Smooth muscle cell (in vitro differentiated cells): ENCODE results near the gene DPCD. TPM values are rescaled to one million over a fixed set of nuclear protein-coding genes. Genes with fewer than 3 reads are reported as not detected.
"Not testable (repeated sequence)": the region's sequence is repeated elsewhere in the genome, so short reads cannot be mapped to it uniquely, and the experiment has no call there.

Experiments used
- DNase-seq: peaks from one replicate; lab custom pipeline; 2025; ENCODE audit not compliant: unreplicated experiment; lab: John Stamatoyannopoulos, UW
- H2AFZ ChIP-seq: fragments of 200-600 bp; sonication (generic); 2 replicates; pipeline ENCODE4 v1.6.0; 2016; ENCODE audit warnings: antibody characterized with exemption, low read depth, mild to moderate bottlenecking
- H3F3A ChIP-seq: fragments of 200-600 bp; sonication (generic); 2 replicates; pipeline ENCODE4 v1.6.0; 2017; ENCODE audit warnings: antibody characterized with exemption, low read depth
- H3K27ac ChIP-seq: fragments of 200-600 bp; sonication (generic); 2 replicates; pipeline ENCODE4 v1.5.1; 2016; ENCODE audit warnings: low read depth, mild to moderate bottlenecking
- H3K27me3 ChIP-seq: fragments of 200-600 bp; sonication (generic); 2 replicates; pipeline ENCODE4 v1.6.1; 2016; ENCODE audit warnings: low read depth, mild to moderate bottlenecking
- H3K36me3 ChIP-seq: fragments of 200-600 bp; sonication (generic); 2 replicates; pipeline ENCODE4 v1.5.1; 2016; ENCODE audit warnings: low read depth
- H3K4me1 ChIP-seq: fragments of 200-600 bp; sonication (generic); 2 replicates; pipeline ENCODE4 v1.5.1; 2016; ENCODE audit warnings: low read depth
- H3K4me2 ChIP-seq: fragments of 200-600 bp; sonication (generic); 2 replicates; pipeline ENCODE4 v1.6.0; 2016; ENCODE audit warnings: mild to moderate bottlenecking
- H3K4me3 ChIP-seq: fragments of 200-600 bp; sonication (generic); 2 replicates; pipeline ENCODE4 v1.5.1; 2016; ENCODE audit warnings: mild to moderate bottlenecking
- H3K79me2 ChIP-seq: fragments of 200-600 bp; sonication (generic); 2 replicates; pipeline ENCODE4 v1.6.0; 2016; ENCODE audit warnings: low read depth, mild to moderate bottlenecking
- H3K9ac ChIP-seq: fragments of 200-600 bp; sonication (generic); 2 replicates; pipeline ENCODE4 v1.6.0; 2016; ENCODE audit warnings: low read depth
- H3K9me3 ChIP-seq: fragments of 200-600 bp; sonication (generic); replicated peaks from 2 replicates; pipeline ENCODE4 v1.5.1; 2016; ENCODE audit warnings: low read depth
- H4K20me1 ChIP-seq: fragments of 200-600 bp; sonication (generic); 2 replicates; pipeline ENCODE4 v1.6.0; 2016; ENCODE audit warnings: low read depth
- CTCF ChIP-seq: fragments of 200-600 bp; sonication (generic); IDR thresholded peaks from 2 replicates; pipeline ENCODE4 v1.5.1; 2017; ENCODE audit warnings: borderline replicate concordance, mild to moderate bottlenecking, antibody characterized with exemption; ENCODE audit not compliant: insufficient read depth, poor library complexity, severe bottlenecking
- WGBS: methylation state at CpG from one replicate; pipeline ENCODE4 v1.1.7; 2016; ENCODE audit warnings: low lambda C conversion rate; 5-methylcytosine and 5-hydroxymethylcytosine counted together
- polyA plus RNA-seq: library from polyadenylated mRNA; unstranded; fragments of >200 nt; fragmentation: Nextera tagmentation; extraction: Ambion mirVana; gene quantifications from 2 replicates; pipeline ENCODE4 v1.2.1, GENCODE V29; 2016
- total RNA-seq: library from RNA; depleted of rRNA; stranded (reverse); fragments of >200 nt; gene quantifications from 2 replicates; pipeline ENCODE4 v1.2.3, GENCODE V29; 2014

DPCD gene
- total and polyA plus RNA-seq, 2 experiments from 2014 or later = 116 to 150 TPM

GRCh38 chr10:101585841-101586240 is 2.3 kb upstream of the DPCD start:
- peaks cover 4% of the 10 kb centered on the region for H3K79me2 ChIP-seq
- TF ChIP-seq CTCF = no peak
- H3K4me3 ChIP-seq = no peak overlapping the region
- H3K9me3 ChIP-seq = no peaks in the 10 kb centered on the region
- H3K4me2 ChIP-seq = no peak overlapping the region
- H2AFZ ChIP-seq = no peak overlapping the region
- H3K4me1 ChIP-seq = peaks cover 18% of the 10 kb centered on the region
- no peak for DNase-seq
- H3F3A ChIP-seq = no peaks in the 10 kb centered on the region
- WGBS = 96% methylated on average over 9 of the region's 9 CpGs
- H3K27ac ChIP-seq = no peak overlapping the region
- H4K20me1 ChIP-seq = no peaks in the 10 kb centered on the region
- H3K9ac ChIP-seq = no peak overlapping the region
- H3K36me3 ChIP-seq = no peaks in the 10 kb centered on the region
- no peaks in the 10 kb centered on the region for H3K27me3 ChIP-seq

GRCh38 chr10:101588879-101589278 is 758 bp downstream of the DPCD start:
- TF ChIP-seq CTCF = no peak
- H2AFZ ChIP-seq = peak overlapping the region; percentile 92
- H3K27ac ChIP-seq = peak overlapping the region; percentile 62
- no peaks in the 10 kb centered on the region for H3K9me3 ChIP-seq
- H3K27me3 ChIP-seq = no peaks in the 10 kb centered on the region
- WGBS = 26% methylated on average over 5 of the region's 5 CpGs
- H3F3A ChIP-seq = no peaks in the 10 kb centered on the region
- H3K79me2 ChIP-seq = peaks cover 4% of the 10 kb centered on the region
- H3K4me2 ChIP-seq = peak overlapping the region; percentile 97
- H3K4me1 ChIP-seq = peaks cover 12% of the 10 kb centered on the region
- no peaks in the 10 kb centered on the region for H4K20me1 ChIP-seq
- no peak for DNase-seq
- H3K36me3 ChIP-seq = no peaks in the 10 kb centered on the region
- H3K9ac ChIP-seq = peak overlapping the region; percentile 75
- peak overlapping the region; percentile 91 for H3K4me3 ChIP-seq

GRCh38 chr10:101593331-101593730 is 5.2 kb downstream of the DPCD start:
- H3F3A ChIP-seq, DNase-seq, H3K36me3 ChIP-seq, H3K9me3 ChIP-seq, H3K79me2 ChIP-seq, H3K27ac ChIP-seq, H4K20me1 ChIP-seq, H3K4me3 ChIP-seq, H3K4me2 ChIP-seq, H3K9ac ChIP-seq, H3K27me3 ChIP-seq, H2AFZ ChIP-seq, H3K4me1 ChIP-seq: not testable (repeated sequence)
- WGBS = 71% methylated on average over 2 of the region's 2 CpGs

GRCh38 chr10:101595591-101596433 is 7.7 kb downstream of the DPCD start:
- Histone ChIP-seq H3K27ac (no peak overlapping the region), H3F3A (no peaks in the 10 kb centered on the region), H3K79me2 (no peaks in the 10 kb centered on the region), H3K27me3 (no peaks in the 10 kb centered on the region), H3K9me3 (no peaks in the 10 kb centered on the region), H3K9ac (no peak overlapping the region), H2AFZ (no peak overlapping the region), H3K4me1 (no peaks in the 10 kb centered on the region), H3K4me2 (no peak overlapping the region), H3K36me3 (no peaks in the 10 kb centered on the region), H4K20me1 (no peaks in the 10 kb centered on the region), H3K4me3 (no peak overlapping the region)
- 72% methylated on average over 13 of the region's 13 CpGs for WGBS
- DNase-seq = no peak
- TF ChIP-seq CTCF = no peak
